Activated CD8-positive, alpha-beta T cell treated with anti-CD3 and anti-CD28 coated beads for 36 hours (primary cell): ENCODE measurements around the gene IRAK3. TPM values are rescaled to one million over a fixed set of nuclear protein-coding genes. Genes with fewer than 3 reads are reported as not detected.

Experiments used
- ATAC-seq: fragments of 200-7000 bp; cut with Tn5 transposase; one replicate; pipeline ENCODE4 v1.10.0; 2021; ENCODE audit warnings: mild to moderate bottlenecking, moderate library complexity
- CTCF ChIA-PET: fragments of 350-600 bp; sonication (Branson Sonifier 250); formaldehyde crosslinking; loops from one replicate; lab custom pipeline; 2021; ENCODE audit warnings: antibody characterized with exemption; lab: Charles Lee
- POLR2A ChIA-PET: fragments of 350-600 bp; sonication (Branson Sonifier 250); formaldehyde crosslinking; loops from one replicate; lab custom pipeline; 2021; ENCODE audit warnings: antibody characterized with exemption; lab: Charles Lee
- DNase-seq: peaks from one replicate; pipeline ENCODE4 v3.0.0-alpha.2; 2020
- H3K27ac Mint-ChIP-seq: one replicate; pipeline ENCODE4 v1.8.0; 2021; ENCODE audit warnings: mild to moderate bottlenecking, mixed read lengths
- H3K27me3 Mint-ChIP-seq: one replicate; pipeline ENCODE4 v1.8.0; 2021; ENCODE audit warnings: mixed read lengths
- H3K36me3 Mint-ChIP-seq: one replicate; pipeline ENCODE4 v1.8.0; 2021; ENCODE audit warnings: low read depth, mixed read lengths
- H3K4me1 Mint-ChIP-seq: one replicate; pipeline ENCODE4 v1.8.0; 2021; ENCODE audit warnings: low read depth, mixed read lengths
- H3K4me3 Mint-ChIP-seq: one replicate; pipeline ENCODE4 v1.8.0; 2021; ENCODE audit warnings: mild to moderate bottlenecking, moderate library complexity, mixed read lengths
- H3K9me3 Mint-ChIP-seq: one replicate; pipeline ENCODE4 v1.8.0; 2021; ENCODE audit warnings: mixed read lengths
- CTCF ChIP-seq: fragments of 200-600 bp; IDR thresholded peaks from one replicate; pipeline ENCODE4 v1.8.0; 2022; ENCODE audit warnings: antibody characterized with exemption, mild to moderate bottlenecking
- intact Hi-C: fragments of 100-400 bp; cut with micrococcal nuclease; formaldehyde crosslinking; loops from one replicate; pipeline ENCODE4 v1.10.0; 2022
- total RNA-seq, 2 experiments: library from RNA; stranded (reverse); gene quantifications; one replicate each; pipeline ENCODE4 v1.2.3, GENCODE V29; 2021

IRAK3 gene
- total RNA-seq, 2 experiments from 2014 or later: 0.31 to 0.34 TPM

DNA sequence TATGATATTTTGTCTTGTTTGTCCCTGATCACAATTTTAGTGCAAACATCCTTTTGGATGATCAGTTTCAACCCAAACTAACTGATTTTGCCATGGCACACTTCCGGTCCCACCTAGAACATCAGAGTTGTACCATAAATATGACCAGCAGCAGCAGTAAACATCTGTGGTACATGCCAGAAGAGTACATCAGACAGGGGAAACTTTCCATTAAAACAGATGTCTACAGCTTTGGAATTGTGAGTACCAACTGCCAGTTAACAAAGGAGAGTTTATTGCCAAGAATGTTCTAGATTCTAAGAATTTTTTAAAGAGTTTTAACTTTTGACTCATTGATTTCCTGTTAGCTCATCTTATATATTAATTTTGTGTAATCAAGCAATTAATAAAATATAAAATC, 55.4 kb downstream of the IRAK3 start:
- POLR2A ChIA-PET: no interaction called here

GRCh38 chr12:66247741-66248140, 58.7 kb downstream of the IRAK3 start:
- intact Hi-C loops: no loop called here
- Mint-ChIP-seq H3K4me3 (no peak overlapping the region), H3K9me3 (no peaks in the 10 kb centered on the region), H3K27ac (no peak overlapping the region), H3K36me3 (no peaks in the 10 kb centered on the region), H3K4me1 (no peaks in the 10 kb centered on the region), H3K27me3 (no peaks in the 10 kb centered on the region)
- CTCF ChIA-PET: interaction anchor here (1.0 to 2.1 kb wide), 3 partner anchors 12 to 161 kb away, joined by 4 to 5 read pairs (median 5); no protein-coding TSS in a partner anchor
- POLR2A ChIA-PET: no interaction called here
- TF ChIP-seq CTCF: no peak
- no peak for DNase-seq
- no peak for ATAC-seq

More for the DNA sequence above, 55.4 kb downstream of the IRAK3 start:
- Mint-ChIP-seq H3K36me3 (no peaks in the 10 kb centered on the region), H3K9me3 (no peaks in the 10 kb centered on the region), H3K4me1 (no peaks in the 10 kb centered on the region), H3K27ac (no peak overlapping the region), H3K4me3 (no peak overlapping the region), H3K27me3 (peaks cover 9% of the 10 kb centered on the region)
- DNase-seq (no peak), ATAC-seq (no peak)
- intact Hi-C loops: no loop called here
- CTCF ChIA-PET: interaction anchor here (1.5 kb wide), 1 partner anchor 9 kb away, joined by 4 read pairs; no protein-coding TSS in a partner anchor
- TF ChIP-seq CTCF: no peak

DNA sequence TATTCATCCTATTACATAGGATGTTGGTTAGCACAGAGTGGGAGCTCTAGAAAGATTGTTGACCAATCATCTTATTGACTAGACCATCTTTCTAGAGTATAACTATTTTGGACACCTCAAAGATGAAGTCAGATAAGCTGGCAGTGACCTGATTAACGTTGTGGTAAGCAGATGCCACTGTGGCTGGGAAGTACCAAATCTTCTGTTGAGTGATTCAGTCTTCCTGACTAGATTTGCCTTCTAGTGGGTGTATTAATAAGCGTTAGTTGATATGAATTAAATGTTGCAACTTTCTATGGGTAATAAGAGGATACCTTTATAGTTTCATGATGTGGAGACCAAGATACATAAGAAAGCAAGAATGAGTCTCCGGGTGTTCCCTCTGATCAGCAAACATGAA, 62.0 kb downstream of the IRAK3 start:
- Mint-ChIP-seq H3K36me3 (no peaks in the 10 kb centered on the region), H3K9me3 (no peaks in the 10 kb centered on the region), H3K27me3 (no peaks in the 10 kb centered on the region), H3K4me3 (no peak overlapping the region), H3K27ac (no peak overlapping the region), H3K4me1 (no peaks in the 10 kb centered on the region)
- ATAC-seq (no peak), DNase-seq (no peak)
- TF ChIP-seq CTCF: no peak
- CTCF ChIA-PET: no interaction called here
- POLR2A ChIA-PET: no interaction called here
- intact Hi-C loops: no loop called here

DNA sequence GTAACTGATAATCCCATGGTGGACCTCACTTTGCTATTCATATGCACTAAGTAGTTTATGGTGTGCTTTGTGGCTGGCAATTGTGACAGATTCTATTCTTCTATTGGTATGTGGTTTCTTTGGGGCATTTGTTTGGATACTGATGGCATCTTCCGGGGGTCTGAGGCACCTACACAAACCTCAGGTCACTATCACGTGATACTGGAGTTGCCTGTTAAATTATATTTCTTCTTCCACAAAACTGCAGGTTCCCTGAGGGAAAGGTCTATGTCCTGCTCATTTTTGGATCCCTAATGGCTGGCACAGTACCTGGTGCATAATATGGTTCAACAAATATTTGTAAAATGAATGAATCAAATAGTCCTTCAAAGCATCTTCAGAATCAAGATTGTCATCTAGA, 63.8 kb downstream of the IRAK3 start:
- CTCF ChIA-PET: no interaction called here
- no peaks in the 10 kb centered on the region for H3K9me3 Mint-ChIP-seq

DNA sequence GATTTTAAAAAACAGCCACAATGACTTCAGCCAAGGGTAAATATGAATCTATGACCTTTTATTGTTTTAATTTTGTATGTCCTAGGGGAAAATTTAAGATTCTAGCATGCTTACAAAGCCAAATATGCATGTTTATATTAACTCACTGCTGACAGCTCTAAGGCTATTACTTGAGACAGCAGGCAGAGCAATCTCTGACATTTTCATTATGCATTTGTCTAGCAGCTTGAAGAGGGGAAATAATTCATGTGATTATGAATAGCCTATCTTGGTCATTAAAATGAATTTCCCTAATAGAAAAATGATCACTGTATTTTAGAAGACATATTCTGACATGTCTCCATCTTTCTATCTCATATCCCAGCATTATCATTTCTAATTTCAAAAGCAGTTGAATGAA, 66.7 kb downstream of the IRAK3 start:
- H3K4me1 Mint-ChIP-seq: no peaks in the 10 kb centered on the region
- intact Hi-C loops: no loop called here
- H3K4me3 Mint-ChIP-seq: no peak overlapping the region

More for the DNA sequence above, 63.8 kb downstream of the IRAK3 start:
- Mint-ChIP-seq H3K4me3 (no peak overlapping the region), H3K27ac (no peak overlapping the region), H3K4me1 (no peaks in the 10 kb centered on the region), H3K27me3 (no peaks in the 10 kb centered on the region), H3K36me3 (no peaks in the 10 kb centered on the region)
- ATAC-seq (no peak), DNase-seq (no peak)
- TF ChIP-seq CTCF: no peak
- POLR2A ChIA-PET: no interaction called here
- intact Hi-C loops: no loop called here

More for the DNA sequence above, 66.7 kb downstream of the IRAK3 start:
- Mint-ChIP-seq H3K9me3 (no peaks in the 10 kb centered on the region), H3K36me3 (no peaks in the 10 kb centered on the region), H3K27me3 (no peaks in the 10 kb centered on the region), H3K27ac (no peak overlapping the region)
- ChIA-PET POLR2A (no interaction called here), CTCF (no interaction called here)
- no peak for ATAC-seq
- no peak for DNase-seq
- TF ChIP-seq CTCF: no peak
